Measurements from ENCODE around the gene DDX54. TPM values are rescaled to one million over a fixed set of nuclear protein-coding genes. Genes with fewer than 3 reads are reported as not detected.
A peak's percentile ranks its signal among the peaks of the same experiment; 100 is the strongest.
"Not testable (repeated sequence)": the region's sequence is repeated elsewhere in the genome, so short reads cannot be mapped to it uniquely, and the experiment has no call there.

DDX54 gene
- total RNA-seq, 2 donors from 2014 or later, result 27.3 to 84.2 TPM

GRCh38 chr12:113214895-113215400 is 29.7 kb upstream of the DDX54 start:
- peaks cover 31 to 46% of the 10 kb centered on the region in 2 donors for H3K4me1 ChIP-seq (ENCODE audit: control insufficient read depth in 1 of 2, low read depth in 2 of 2)
- H3K36me3 ChIP-seq, result no peaks in the 10 kb centered on the region
- H3K27ac ChIP-seq, result peak overlapping the region; percentile 31 to 67
- DNase-seq (ENCODE audit: low spot score), result no peak
- ATAC-seq (ENCODE audit: insufficient number of reproducible peaks, low FRiP score, low read depth), result peak; percentile 64
- H3K27me3 ChIP-seq (replicated peaks; ENCODE audit: insufficient read depth), result no peaks in the 10 kb centered on the region
- H3K4me3 ChIP-seq, result no peak overlapping the region
- no peaks in the 10 kb centered on the region for H3K9me3 ChIP-seq
- no peak for TF ChIP-seq CTCF (IDR thresholded peaks at IDR 0.05)

DNA sequence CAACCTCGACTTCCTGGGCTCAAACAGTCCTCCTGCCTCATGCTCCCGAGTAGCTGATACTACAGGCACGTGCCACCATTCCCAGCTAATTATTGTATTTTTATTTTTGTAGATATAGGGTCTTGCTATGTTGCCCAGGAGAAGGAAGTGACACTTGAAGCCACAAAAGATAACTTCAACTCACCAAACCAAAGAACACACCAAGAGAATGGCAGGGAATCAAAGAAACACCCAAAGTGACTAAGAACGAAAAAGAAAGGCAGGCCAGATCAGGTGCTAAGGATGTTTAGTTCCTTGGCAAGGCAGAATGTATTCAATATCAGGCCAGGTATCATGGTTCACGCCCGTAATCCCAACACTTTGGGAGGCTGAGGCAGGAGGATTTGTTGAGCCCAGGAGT is 25.9 kb upstream of the DDX54 start:
- no peak for ATAC-seq (ENCODE audit: insufficient number of reproducible peaks, low FRiP score, low read depth)
- DNase-seq (ENCODE audit: low spot score), result no peak
- TF ChIP-seq CTCF (IDR thresholded peaks at IDR 0.05), result no peak
- no peak overlapping the region for H3K4me3 ChIP-seq
- no peaks in the 10 kb centered on the region for H3K9me3 ChIP-seq
- no peaks in the 10 kb centered on the region for H3K27me3 ChIP-seq (replicated peaks; ENCODE audit: insufficient read depth)
- H3K4me1 ChIP-seq (ENCODE audit: control insufficient read depth in 1 of 2, low read depth in 2 of 2), result peaks cover 22 to 48% of the 10 kb centered on the region in 2 donors
- no peaks in the 10 kb centered on the region for H3K36me3 ChIP-seq
- H3K27ac ChIP-seq, result no peak overlapping the region

- Histone ChIP-seq H3K27ac (peak overlapping the region; percentile 50 to 59), H3K27me3 (replicated peaks; ENCODE audit: insufficient read depth) (no peaks in the 10 kb centered on the region), H3K36me3 (no peaks in the 10 kb centered on the region), H3K9me3 (no peaks in the 10 kb centered on the region), H3K4me3 (no peak overlapping the region), H3K4me1 (ENCODE audit: control insufficient read depth in 1 of 2, low read depth in 2 of 2) (peaks cover 5 to 28% of the 10 kb centered on the region in 2 donors)
- no peak for TF ChIP-seq CTCF (IDR thresholded peaks at IDR 0.05)
- ATAC-seq (ENCODE audit: insufficient number of reproducible peaks, low FRiP score, low read depth) (no peak), DNase-seq (ENCODE audit: low spot score) (no peak)
Observed at GRCh38 chr12:113208041-113208934, 23.0 kb upstream of the DDX54 start.

DNA sequence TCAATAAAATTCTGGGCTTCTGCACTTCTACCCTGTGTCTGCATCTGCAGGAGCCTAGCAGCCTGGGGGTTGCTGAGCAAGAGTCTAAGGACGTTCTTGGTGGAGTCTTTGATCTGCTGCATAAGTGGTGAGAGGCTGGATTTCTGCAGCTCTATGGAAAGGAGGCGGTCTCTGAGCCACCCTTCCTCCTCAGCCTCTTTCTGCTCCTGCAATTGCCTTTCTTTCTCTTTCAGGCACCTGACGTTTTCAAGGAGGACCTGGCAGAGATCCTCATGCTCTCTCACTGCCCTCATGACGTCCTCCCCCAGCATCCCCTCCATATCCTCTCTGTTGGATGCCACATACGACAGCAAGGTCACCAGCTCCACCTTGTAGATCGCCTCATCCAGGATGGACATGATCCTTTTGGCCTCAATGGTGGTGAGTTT is 22.3 kb upstream of the DDX54 start:
- Histone ChIP-seq H3K36me3 (no peaks in the 10 kb centered on the region), H3K4me1 (ENCODE audit: control insufficient read depth in 1 of 2, low read depth in 2 of 2) (peaks cover 5 to 28% of the 10 kb centered on the region in 2 donors), H3K4me3 (no peak overlapping the region), H3K27ac (peak overlapping the region; percentile 50 to 59), H3K9me3 (no peaks in the 10 kb centered on the region), H3K27me3 (replicated peaks; ENCODE audit: insufficient read depth) (no peaks in the 10 kb centered on the region)
- no peak for ATAC-seq (ENCODE audit: insufficient number of reproducible peaks, low FRiP score, low read depth)
- no peak for DNase-seq (ENCODE audit: low spot score)
- TF ChIP-seq CTCF (IDR thresholded peaks at IDR 0.05), result no peak

- not testable (repeated sequence) for H3K27me3 ChIP-seq (replicated peaks; ENCODE audit: insufficient read depth); DNase-seq (ENCODE audit: low spot score); H3K4me3 ChIP-seq; ATAC-seq (ENCODE audit: insufficient number of reproducible peaks, low FRiP score, low read depth); H3K36me3 ChIP-seq; H3K9me3 ChIP-seq
- Histone ChIP-seq H3K4me1 (ENCODE audit: control insufficient read depth in 1 of 2, low read depth in 2 of 2) (peaks cover 5 to 28% of the 10 kb centered on the region in 2 donors), H3K27ac (peak overlapping the region in 1 of 2 donors; percentile 40)
Observed at GRCh38 chr12:113206802-113207201, 21.5 kb upstream of the DDX54 start.

Measured in thoracic aorta (tissue), 2 donors.